SKM-1 treated with dmso at 0.1 percent for 144 hours (cell line): Measurements from ENCODE around the gene TENT4B.
"Not testable (repeated sequence)": the region's sequence is repeated elsewhere in the genome, so short reads cannot be mapped to it uniquely, and the experiment has no call there.

Experiments
- DNase-seq: peaks from one replicate; lab custom pipeline; 2025; ENCODE audit not compliant: unreplicated experiment; lab: John Stamatoyannopoulos, UW

The TENT4B gene

GRCh38 chr16:50152807-50153595 is at the start of gene TENT4B:
TENT4B (plus strand) TSS chr16:50153306; CDS start chr16:50153622, 316 bp downstream.
- DNase-seq: peak; percentile 79

GRCh38 chr16:50103764-50104163 is 49.3 kb upstream of the TENT4B start:
- DNase-seq: no peak

GRCh38 chr16:50114357-50115129 is 38.6 kb upstream of the TENT4B start:
- DNase-seq: no peak

- no peak for DNase-seq
Measured at GRCh38 chr16:50120711-50121110, 32.4 kb upstream of the TENT4B start.

- no peak for DNase-seq
Measured at GRCh38 chr16:50121278-50121677, 31.8 kb upstream of the TENT4B start.

GRCh38 chr16:50121721-50122445 is 31.2 kb upstream of the TENT4B start:
- DNase-seq: no peak

- no peak for DNase-seq
Measured at GRCh38 chr16:50123417-50123816, 29.7 kb upstream of the TENT4B start.

- no peak for DNase-seq
Measured at GRCh38 chr16:50124769-50125168, 28.3 kb upstream of the TENT4B start.

GRCh38 chr16:50126183-50126582 is 26.9 kb upstream of the TENT4B start:
- DNase-seq: no peak

- not testable (repeated sequence) for DNase-seq
Measured at GRCh38 chr16:50132571-50132970, 20.5 kb upstream of the TENT4B start.

GRCh38 chr16:50133214-50133613 is 19.9 kb upstream of the TENT4B start:
- no peak for DNase-seq

GRCh38 chr16:50136399-50136798 is 16.7 kb upstream of the TENT4B start:
- DNase-seq: no peak

- DNase-seq: no peak
Measured at GRCh38 chr16:50137268-50137667, 15.8 kb upstream of the TENT4B start.

- no peak for DNase-seq
Measured at GRCh38 chr16:50139580-50139979, 13.5 kb upstream of the TENT4B start.

GRCh38 chr16:50144211-50144610 is 8.9 kb upstream of the TENT4B start:
- no peak for DNase-seq

- no peak for DNase-seq
Measured at GRCh38 chr16:50146479-50147435, 6.3 kb upstream of the TENT4B start.

GRCh38 chr16:50151322-50151721 is 1.8 kb upstream of the TENT4B start:
- no peak for DNase-seq

GRCh38 chr16:50151756-50152155 is 1.4 kb upstream of the TENT4B start:
- no peak for DNase-seq

GRCh38 chr16:50152351-50152806 is 727 bp upstream of the TENT4B start:
- DNase-seq: peak; percentile 40
